SK-N-SH (cell line): ENCODE data around the gene MEF2D. TPM values are rescaled to one million over a fixed set of nuclear protein-coding genes. Genes with fewer than 3 reads are reported as not detected.

ENCODE experiments used
- CTCF ChIA-PET: fragments of 300-600, 350-600 bp; formaldehyde crosslinking; extraction: SDS; loops from one replicate; lab custom pipeline; 2021; lab: Yijun Ruan, JAX
- POLR2A ChIA-PET: fragments of 350-600 bp; sonication (Branson Sonifier 250); formaldehyde crosslinking; extraction: SDS; loops from one replicate; lab custom pipeline; 2020; ENCODE audit warnings: antibody characterized with exemption, inconsistent platforms; lab: Yijun Ruan, JAX
- DNase-seq: peaks from one replicate; pipeline ENCODE4 v3.0.0; 2012
- H2AFZ ChIP-seq: fragments of 200-600 bp; sonication (generic); 2 replicates; pipeline ENCODE4 v1.8.1; 2016; ENCODE audit warnings: antibody characterized with exemption, mild to moderate bottlenecking, low read depth
- H3F3A ChIP-seq: fragments of 200-600 bp; sonication (generic); replicated peaks from 2 replicates; pipeline ENCODE3; 2016; ENCODE audit warnings: antibody characterized with exemption, mild to moderate bottlenecking; ENCODE audit not compliant: insufficient read depth
- H3K27ac ChIP-seq, 2 experiments: fragments of 200-500 bp in 1 of 2; fragments of 200-600 bp in 1 of 2; sonication (Bioruptor generic) in 1 of 2; sonication (generic), shearing (Covaris generic) in 1 of 2; 2 replicates each; pipeline versions ENCODE4 v1.5.1 to v1.6.1; 2014 to 2016; ENCODE audit warnings: low read depth in 2 of 2, inconsistent platforms in 1 of 2, low read length in 1 of 2, mild to moderate bottlenecking in 1 of 2, mixed read lengths in 1 of 2
- H3K27me3 ChIP-seq: fragments of 200-600 bp; sonication (generic), shearing (Covaris generic); 2 replicates; pipeline ENCODE4 v1.6.1; 2016; ENCODE audit warnings: mixed run types; ENCODE audit not compliant: insufficient read depth
- H3K36me3 ChIP-seq, 2 experiments: fragments of 200-500 bp in 1 of 2; fragments of 200-600 bp in 1 of 2; sonication (Bioruptor generic) in 1 of 2; sonication (generic) in 1 of 2; replicated peaks in 1 of 2; 2 replicates each; pipeline versions ENCODE3 to v1.5.1; 2014 to 2016; ENCODE audit warnings: low read length in 1 of 2, mild to moderate bottlenecking in 1 of 2; ENCODE audit not compliant: insufficient read depth in 2 of 2, control insufficient read depth in 1 of 2
- H3K4me1 ChIP-seq, 2 experiments: fragments of 200-500 bp in 1 of 2; fragments of 200-600 bp in 1 of 2; sonication (Bioruptor generic) in 1 of 2; sonication (generic), shearing (Covaris generic) in 1 of 2; 2 replicates each; pipeline versions ENCODE4 v1.5.1 to v1.6.1; 2014 to 2016; ENCODE audit warnings: low read depth in 1 of 2, low read length in 1 of 2, mixed run types in 1 of 2; ENCODE audit not compliant: insufficient read depth in 2 of 2, control insufficient read depth in 1 of 2
- H3K4me2 ChIP-seq: fragments of 200-600 bp; sonication (generic), shearing (Covaris generic); 2 replicates; pipeline ENCODE4 v1.6.1; 2017; ENCODE audit warnings: mixed run types
- H3K4me3 ChIP-seq, 2 experiments: fragments of 200-500 bp in 1 of 2; fragments of 200-600 bp in 1 of 2; sonication (Bioruptor generic) in 1 of 2; sonication (generic), shearing (Covaris generic) in 1 of 2; 2 replicates each; pipeline versions ENCODE4 v1.5.1 to v1.8.1; 2014 to 2016; ENCODE audit warnings: low read depth in 2 of 2, inconsistent platforms in 1 of 2, low read length in 1 of 2, mild to moderate bottlenecking in 1 of 2, mixed read lengths in 1 of 2, moderate library complexity in 1 of 2
- H3K79me2 ChIP-seq: fragments of 200-600 bp; sonication (generic); 2 replicates; pipeline ENCODE4 v1.8.1; 2017; ENCODE audit warnings: mild to moderate bottlenecking; ENCODE audit not compliant: insufficient read depth
- H3K9ac ChIP-seq: fragments of 200-600 bp; sonication (generic); 2 replicates; pipeline ENCODE4 v1.6.1; 2017; ENCODE audit warnings: mixed run types
- H3K9me2 ChIP-seq: fragments of 200-600 bp; sonication (generic); 2 replicates; pipeline ENCODE4 v1.6.1; 2017; ENCODE audit warnings: mixed run types
- H3K9me3 ChIP-seq: fragments of 200-600 bp; sonication (generic); 2 replicates; pipeline ENCODE4 v1.6.1; 2017; ENCODE audit warnings: mixed run types, mild to moderate bottlenecking, moderate library complexity
- H4K20me1 ChIP-seq: fragments of 200-600 bp; sonication (generic); 2 replicates; pipeline ENCODE4 v1.6.1; 2017; ENCODE audit warnings: mild to moderate bottlenecking, mixed run types; ENCODE audit not compliant: insufficient read depth
- EP300 ChIP-seq, 2 experiments: IDR thresholded peaks; 2 replicates each; pipeline versions ENCODE4 v1.4.0 to v1.6.1; 2012; ENCODE audit warnings: borderline replicate concordance in 1 of 2, low read depth in 1 of 2, low read length in 1 of 2
- EZH2phosphoT487 ChIP-seq: fragments of 200-600 bp; sonication (generic); IDR thresholded peaks from 2 replicates; pipeline ENCODE4 v1.6.1; 2017; ENCODE audit warnings: low read depth, mixed run types, mild to moderate bottlenecking, antibody characterized with exemption, moderate library complexity, borderline replicate concordance
- FOSL2 ChIP-seq: IDR thresholded peaks from 2 replicates; pipeline ENCODE4 v1.4.0; 2012; ENCODE audit warnings: low read depth, mild to moderate bottlenecking, moderate library complexity, borderline replicate concordance
- FOXJ3 ChIP-seq: sonication (generic); formaldehyde crosslinking; IDR thresholded peaks from 2 replicates; pipeline ENCODE4 v1.5.1; 2020; ENCODE audit warnings: mild to moderate bottlenecking, missing genetic modification reagents
- GABPA ChIP-seq: IDR thresholded peaks from 2 replicates; pipeline ENCODE4 v1.4.0; 2012; ENCODE audit warnings: low read depth, mild to moderate bottlenecking
- JUND ChIP-seq: IDR thresholded peaks from 2 replicates; pipeline ENCODE4 v1.4.0; 2012
- NRF1 ChIP-seq: IDR thresholded peaks from 2 replicates; pipeline ENCODE4 v1.6.1; 2012; ENCODE audit warnings: low read depth, mild to moderate bottlenecking, low read length
- POLR2AphosphoS5 ChIP-seq: IDR thresholded peaks from 2 replicates; pipeline ENCODE4 v1.6.1; 2012; ENCODE audit warnings: low read depth, low read length
- RAD21 ChIP-seq: IDR thresholded peaks from 2 replicates; pipeline ENCODE4 v1.6.1; 2012; ENCODE audit warnings: mild to moderate bottlenecking, low read length
- RCOR1 ChIP-seq: fragments of 150-350 bp; IDR thresholded peaks from 2 replicates; pipeline ENCODE4 v1.6.1; 2017; ENCODE audit warnings: antibody characterized with exemption, low read length
- RFX5 ChIP-seq: IDR thresholded peaks from 2 replicates; pipeline ENCODE4 v1.6.1; 2012; ENCODE audit warnings: mild to moderate bottlenecking, improper control_type of control experiment, low read length
- RXRA ChIP-seq: IDR thresholded peaks from 2 replicates; pipeline ENCODE4 v1.4.0; 2012; ENCODE audit warnings: low read depth, mild to moderate bottlenecking, borderline replicate concordance
- SIN3A ChIP-seq: IDR thresholded peaks from 2 replicates; pipeline ENCODE4 v1.6.1; 2012; ENCODE audit warnings: low read depth, mild to moderate bottlenecking, low read length, moderate library complexity, borderline replicate concordance
- TAF1 ChIP-seq: IDR thresholded peaks from 2 replicates; pipeline ENCODE4 v1.6.1; 2012; ENCODE audit warnings: low read depth, mild to moderate bottlenecking, low read length, moderate library complexity, borderline replicate concordance
- TEAD4 ChIP-seq: IDR thresholded peaks from 2 replicates; pipeline ENCODE4 v1.4.0; 2012; ENCODE audit warnings: mild to moderate bottlenecking, borderline replicate concordance; ENCODE audit not compliant: insufficient read depth
- YY1 ChIP-seq: IDR thresholded peaks from 2 replicates; pipeline ENCODE4 v1.4.0; 2012; ENCODE audit warnings: low read depth, mild to moderate bottlenecking
- WGBS: methylation state at CpG from one replicate; pipeline ENCODE4 v1.1.6; 2017; ENCODE audit warnings: low lambda C conversion rate; 5-methylcytosine and 5-hydroxymethylcytosine counted together
- polyA plus RNA-seq, 3 experiments: library from polyadenylated mRNA; depleted of rRNA; stranded (reverse); fragments of >200 nt; gene quantifications; 2 replicates each; pipeline ENCODE4 v1.2.3, GENCODE V29; 2012
- TF ChIP-seq, protein P1 (sequence below): fragments of 150-350 bp; IDR thresholded peaks from 2 replicates; pipeline ENCODE4 v1.6.1; 2017; ENCODE audit warnings: antibody characterized with exemption, low read length, low read depth, borderline replicate concordance
- TF ChIP-seq, protein P2 (sequence below): fragments of 150-350 bp; IDR thresholded peaks from 2 replicates; pipeline ENCODE4 v1.6.1; 2016; ENCODE audit warnings: mild to moderate bottlenecking, low read depth, low read length

Gene MEF2D
- polyA plus RNA-seq, 1 of the 3 experiments (the other 2 are of a cell fraction), result 14.3 TPM

DNA sequence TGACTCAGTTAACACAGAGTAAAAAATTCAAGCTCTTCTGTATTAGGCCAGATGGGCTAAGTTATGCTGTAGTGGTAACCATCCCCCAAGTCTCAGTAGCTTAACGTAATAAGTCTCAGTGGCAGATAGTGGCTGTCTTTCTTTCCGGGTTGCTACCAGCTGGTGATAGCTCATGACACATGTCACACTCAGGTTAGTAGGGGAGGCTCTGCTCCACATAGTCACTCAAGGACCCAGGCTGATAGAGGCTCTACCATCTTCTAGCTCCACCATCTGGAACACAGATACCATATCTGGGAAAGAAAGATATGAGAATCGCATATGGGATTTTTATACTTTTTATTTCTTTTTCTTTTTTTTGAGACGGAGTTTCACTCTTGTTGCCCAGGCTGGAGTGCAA is 16.2 kb upstream of the MEF2D start (continued):
- no peak for TF ChIP-seq TAF1
- TF ChIP-seq POLR2AphosphoS5, result no peak
- no peak for TF ChIP-seq NRF1
- no peak for TF ChIP-seq RAD21

DNA sequence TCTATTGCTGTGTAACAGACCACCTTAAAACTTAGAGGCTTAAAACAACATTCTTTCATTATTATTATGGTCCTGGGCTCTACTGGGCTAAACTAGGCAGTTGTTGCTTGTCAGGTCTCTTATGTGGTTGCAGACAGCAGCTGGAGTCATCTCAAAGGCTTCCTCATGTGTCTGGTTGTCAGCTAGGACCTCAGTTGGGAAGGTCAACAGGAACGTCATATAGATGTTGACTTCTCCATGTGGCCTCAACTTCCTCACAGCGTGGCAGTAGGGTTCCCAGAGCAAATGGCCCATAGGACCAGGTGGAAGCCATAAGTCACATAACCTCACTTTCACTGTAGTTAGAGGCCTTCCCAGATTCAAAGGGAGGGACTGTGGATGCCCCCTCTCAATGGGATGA is 15.4 kb upstream of the MEF2D start:
- Histone ChIP-seq H3K4me2 (no peak overlapping the region), H3F3A (no peaks in the 10 kb centered on the region), H3K36me3 (no peaks in the 10 kb centered on the region), H3K79me2 (no peaks in the 10 kb centered on the region), H3K9me3 (no peaks in the 10 kb centered on the region), H3K4me1 (no peaks in the 10 kb centered on the region), H3K4me3 (no peak overlapping the region), H3K27me3 (no peaks in the 10 kb centered on the region), H4K20me1 (no peaks in the 10 kb centered on the region), H3K9ac (no peak overlapping the region), H3K27ac (no peak overlapping the region), H3K9me2 (no peaks in the 10 kb centered on the region), H2AFZ (no peak overlapping the region)
- TF ChIP-seq EP300 (IDR thresholded peaks at IDR 0.05; ENCODE audit: borderline replicate concordance in 1 of 2, low read depth in 1 of 2, low read length in 1 of 2) (no peak), RXRA (no peak), EZH2phosphoT487 (no peak), YY1 (no peak)
- TF ChIP-seq, protein P1, sequence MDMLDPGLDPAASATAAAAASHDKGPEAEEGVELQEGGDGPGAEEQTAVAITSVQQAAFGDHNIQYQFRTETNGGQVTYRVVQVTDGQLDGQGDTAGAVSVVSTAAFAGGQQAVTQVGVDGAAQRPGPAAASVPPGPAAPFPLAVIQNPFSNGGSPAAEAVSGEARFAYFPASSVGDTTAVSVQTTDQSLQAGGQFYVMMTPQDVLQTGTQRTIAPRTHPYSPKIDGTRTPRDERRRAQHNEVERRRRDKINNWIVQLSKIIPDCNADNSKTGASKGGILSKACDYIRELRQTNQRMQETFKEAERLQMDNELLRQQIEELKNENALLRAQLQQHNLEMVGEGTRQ, result no peak
- ChIA-PET POLR2A (no interaction called here), CTCF (interaction anchor here (1.2 kb wide), 1 partner anchor 70 kb away, joined by 3 read pairs; no protein-coding TSS in a partner anchor)
- WGBS, result 50% methylated on average over 2 of the region's 2 CpGs
- DNase-seq, result no peak

DNA sequence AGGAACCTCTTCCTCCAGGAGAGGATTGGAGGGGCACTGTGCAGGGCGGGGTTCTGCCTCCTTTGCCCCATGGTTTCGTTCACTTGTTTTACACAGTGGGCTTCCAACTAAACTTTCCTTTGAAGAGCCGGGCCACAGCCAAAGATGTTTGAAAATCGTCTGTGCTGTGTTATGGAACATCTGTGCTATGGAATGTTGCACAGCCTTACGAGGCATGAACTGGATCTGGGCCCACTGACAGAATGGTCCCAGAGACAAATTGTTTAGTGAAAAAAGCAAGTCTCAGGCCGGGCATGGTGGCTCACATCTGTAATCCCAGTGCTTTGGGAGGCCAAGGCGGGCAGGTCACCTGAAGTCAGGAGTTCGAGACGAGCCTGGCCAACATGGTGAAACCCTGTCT is 12.6 kb upstream of the MEF2D start:
- ChIA-PET CTCF (interaction anchor here (1.2 kb wide), 1 partner anchor 12 kb away, joined by 4 read pairs; the partner anchor contains the start of gene MEF2D), POLR2A (no interaction called here)
- Histone ChIP-seq H3K4me3 (no peak overlapping the region), H3K27ac (no peak overlapping the region), H3K9me2 (no peaks in the 10 kb centered on the region), H3K9ac (no peak overlapping the region), H3K36me3 (no peaks in the 10 kb centered on the region), H4K20me1 (no peaks in the 10 kb centered on the region), H3K4me2 (no peak overlapping the region), H3K4me1 (peaks cover 0 to 3% of the 10 kb centered on the region in 2 experiments; a peak in 1 of 4 replicates), H3K9me3 (no peaks in the 10 kb centered on the region), H3K79me2 (no peaks in the 10 kb centered on the region), H2AFZ (no peak overlapping the region), H3K27me3 (no peaks in the 10 kb centered on the region), H3F3A (no peaks in the 10 kb centered on the region)
- DNase-seq, result no peak
- WGBS, result 65% methylated on average over 6 of the region's 9 CpGs
- TF ChIP-seq RCOR1 (no peak), RFX5 (no peak), EZH2phosphoT487 (no peak), JUND (no peak), SIN3A (no peak), FOSL2 (no peak), TEAD4 (no peak), EP300 (IDR thresholded peaks at IDR 0.05; ENCODE audit: borderline replicate concordance in 1 of 2, low read depth in 1 of 2, low read length in 1 of 2) (no peak), GABPA (no peak), FOXJ3 (CRISPR knock-in tag) (no peak)
- TF ChIP-seq, protein P2, sequence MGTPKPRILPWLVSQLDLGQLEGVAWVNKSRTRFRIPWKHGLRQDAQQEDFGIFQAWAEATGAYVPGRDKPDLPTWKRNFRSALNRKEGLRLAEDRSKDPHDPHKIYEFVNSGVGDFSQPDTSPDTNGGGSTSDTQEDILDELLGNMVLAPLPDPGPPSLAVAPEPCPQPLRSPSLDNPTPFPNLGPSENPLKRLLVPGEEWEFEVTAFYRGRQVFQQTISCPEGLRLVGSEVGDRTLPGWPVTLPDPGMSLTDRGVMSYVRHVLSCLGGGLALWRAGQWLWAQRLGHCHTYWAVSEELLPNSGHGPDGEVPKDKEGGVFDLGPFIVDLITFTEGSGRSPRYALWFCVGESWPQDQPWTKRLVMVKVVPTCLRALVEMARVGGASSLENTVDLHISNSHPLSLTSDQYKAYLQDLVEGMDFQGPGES, result no peak
